Measurements from ENCODE around the gene ARID2. TPM values are rescaled to one million over a fixed set of nuclear protein-coding genes. Genes with fewer than 3 reads are reported as not detected.

Gene ARID2
- total RNA-seq, 2 experiments from 2014 or later: 33.2 to 33.4 TPM

- no peak overlapping the region for H3K4me3 Mint-ChIP-seq
- peaks cover 2% of the 10 kb centered on the region for H3K36me3 Mint-ChIP-seq (ENCODE audit: low read depth)
- H3K27me3 Mint-ChIP-seq: no peaks in the 10 kb centered on the region
- DNase-seq (no peak), ATAC-seq (no peak)
- intact Hi-C loops (cut with micrococcal nuclease): no loop called here
- ChIA-PET POLR2A (interaction anchor here (1.1 kb wide), 1 partner anchor 10 kb away, joined by 4 read pairs; no protein-coding TSS in a partner anchor), CTCF (no interaction called here)
- TF ChIP-seq CTCF (IDR thresholded peaks at IDR 0.05): no peak
- H3K27ac Mint-ChIP-seq: no peak overlapping the region
- H3K4me1 Mint-ChIP-seq (ENCODE audit: low read depth): no peaks in the 10 kb centered on the region
- peaks cover 6% of the 10 kb centered on the region for H3K9me3 Mint-ChIP-seq
These were observed 32.1 kb upstream of the ARID2 start for GRCh38 chr12:45697371-45697770.

DNA sequence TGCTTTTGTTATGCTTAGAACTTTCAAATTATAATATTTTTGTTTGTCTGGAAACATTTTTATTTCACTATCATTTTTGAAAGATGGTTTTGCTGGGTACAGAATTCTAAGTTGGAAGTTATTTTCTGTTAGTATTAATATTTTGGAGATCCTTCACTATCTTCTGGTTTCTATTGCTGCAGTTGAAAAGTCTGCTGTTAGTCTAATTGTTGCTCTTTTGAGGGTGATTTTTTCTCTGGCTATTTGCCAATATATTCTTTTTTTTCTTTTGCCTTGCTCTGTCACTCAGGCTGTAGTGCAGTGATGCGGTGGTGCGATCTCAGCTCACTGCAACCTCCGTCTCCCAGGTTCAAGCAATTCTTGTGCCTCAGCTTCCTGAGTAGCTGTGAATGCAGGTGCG lies 28.2 kb upstream of the ARID2 start:
- TF ChIP-seq CTCF (IDR thresholded peaks at IDR 0.05): no peak
- Mint-ChIP-seq H3K4me1 (ENCODE audit: low read depth) (no peaks in the 10 kb centered on the region), H3K4me3 (no peak overlapping the region), H3K27me3 (no peaks in the 10 kb centered on the region), H3K27ac (no peak overlapping the region), H3K9me3 (peaks cover 6% of the 10 kb centered on the region), H3K36me3 (ENCODE audit: low read depth) (peaks cover 5% of the 10 kb centered on the region)
- POLR2A ChIA-PET: no interaction called here
- CTCF ChIA-PET: no interaction called here
- intact Hi-C loops (cut with micrococcal nuclease): no loop called here
- DNase-seq (no peak), ATAC-seq (no peak)

GRCh38 chr12:45703942-45704341 lies 25.6 kb upstream of the ARID2 start:
- POLR2A ChIA-PET: no interaction called here
- CTCF ChIA-PET: interaction anchor here (1.0 kb wide), 1 partner anchor 13 kb away, joined by 3 read pairs; no protein-coding TSS in a partner anchor
- ATAC-seq (no peak), DNase-seq (no peak)
- peaks cover 6% of the 10 kb centered on the region for H3K9me3 Mint-ChIP-seq
- TF ChIP-seq CTCF (IDR thresholded peaks at IDR 0.05): no peak
- H3K4me3 Mint-ChIP-seq: no peak overlapping the region
- H3K27me3 Mint-ChIP-seq: no peaks in the 10 kb centered on the region
- no peaks in the 10 kb centered on the region for H3K4me1 Mint-ChIP-seq (ENCODE audit: low read depth)
- no peak overlapping the region for H3K27ac Mint-ChIP-seq
- H3K36me3 Mint-ChIP-seq (ENCODE audit: low read depth): peaks cover 5% of the 10 kb centered on the region
- intact Hi-C loops (cut with micrococcal nuclease): no loop called here

- H3K9me3 Mint-ChIP-seq: peaks cover 6% of the 10 kb centered on the region
- H3K4me3 Mint-ChIP-seq: no peak overlapping the region
- intact Hi-C loops (cut with micrococcal nuclease): no loop called here
- CTCF ChIA-PET: no interaction called here
- no peaks in the 10 kb centered on the region for H3K27me3 Mint-ChIP-seq
- DNase-seq (no peak), ATAC-seq (no peak)
- TF ChIP-seq CTCF (IDR thresholded peaks at IDR 0.05): no peak
- peaks cover 5% of the 10 kb centered on the region for H3K36me3 Mint-ChIP-seq (ENCODE audit: low read depth)
- POLR2A ChIA-PET: no interaction called here
- no peaks in the 10 kb centered on the region for H3K4me1 Mint-ChIP-seq (ENCODE audit: low read depth)
- H3K27ac Mint-ChIP-seq: no peak overlapping the region
These were observed 24.5 kb upstream of the ARID2 start for GRCh38 chr12:45704968-45705367.

GRCh38 chr12:45705404-45705803 lies 24.1 kb upstream of the ARID2 start:
- peaks cover 5% of the 10 kb centered on the region for H3K36me3 Mint-ChIP-seq (ENCODE audit: low read depth)
- TF ChIP-seq CTCF (IDR thresholded peaks at IDR 0.05): no peak

More at GRCh38 chr12:45705404-45705803, 24.1 kb upstream of the ARID2 start:
- H3K9me3 Mint-ChIP-seq: peaks cover 6% of the 10 kb centered on the region
- H3K27me3 Mint-ChIP-seq: no peaks in the 10 kb centered on the region
- ATAC-seq: no peak
- intact Hi-C loops (cut with micrococcal nuclease): no loop called here
- CTCF ChIA-PET: no interaction called here
- POLR2A ChIA-PET: no interaction called here
- no peak overlapping the region for H3K4me3 Mint-ChIP-seq
- no peak overlapping the region for H3K27ac Mint-ChIP-seq
- no peak for DNase-seq
- no peaks in the 10 kb centered on the region for H3K4me1 Mint-ChIP-seq (ENCODE audit: low read depth)
